ENCODE measurements around the gene RFX4.
"Not testable (repeated sequence)": the region's sequence is repeated elsewhere in the genome, so short reads cannot be mapped to it uniquely, and the experiment has no call there.

The RFX4 gene

DNA sequence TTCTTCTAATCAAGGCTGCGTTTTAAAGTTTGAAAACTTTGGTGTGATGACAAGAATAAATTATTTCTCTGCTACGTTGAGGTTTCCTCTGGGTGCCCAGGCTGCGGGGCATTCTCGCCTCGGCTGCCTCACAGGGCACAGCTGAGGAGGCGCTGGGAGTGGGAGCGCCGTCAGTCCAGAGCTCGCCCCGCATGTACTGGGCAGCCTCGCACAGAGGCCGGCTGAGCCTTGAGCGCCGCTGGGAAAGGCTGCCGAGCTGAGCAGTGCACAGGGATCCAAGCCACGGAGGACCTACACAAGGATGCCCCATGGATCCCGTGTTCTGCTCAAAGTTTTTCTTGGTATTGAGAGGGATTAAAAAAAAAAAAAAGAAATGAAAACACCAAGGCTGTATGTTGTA is 11.6 kb downstream of the RFX4 start:
- no peak for DNase-seq

DNA sequence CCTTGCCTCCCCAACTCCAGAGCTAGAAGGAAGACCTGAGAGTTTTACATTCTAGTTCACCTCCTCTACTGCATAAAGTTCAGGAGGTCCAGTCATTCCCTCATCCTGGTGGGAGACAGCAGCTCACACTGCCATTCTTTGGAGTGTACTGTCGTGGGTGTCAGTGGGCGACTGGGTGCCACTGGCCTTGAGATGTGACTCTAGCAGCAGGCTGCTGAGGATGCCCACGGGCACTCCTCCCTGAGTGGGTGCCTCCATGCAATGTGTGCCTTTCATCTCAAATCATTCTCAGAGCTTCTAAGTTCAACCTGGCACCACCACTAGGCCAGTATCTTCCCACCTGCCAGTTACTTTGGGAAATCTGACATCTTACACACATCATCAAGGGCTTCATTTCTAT is 12.5 kb downstream of the RFX4 start:
- no peak for DNase-seq

DNA sequence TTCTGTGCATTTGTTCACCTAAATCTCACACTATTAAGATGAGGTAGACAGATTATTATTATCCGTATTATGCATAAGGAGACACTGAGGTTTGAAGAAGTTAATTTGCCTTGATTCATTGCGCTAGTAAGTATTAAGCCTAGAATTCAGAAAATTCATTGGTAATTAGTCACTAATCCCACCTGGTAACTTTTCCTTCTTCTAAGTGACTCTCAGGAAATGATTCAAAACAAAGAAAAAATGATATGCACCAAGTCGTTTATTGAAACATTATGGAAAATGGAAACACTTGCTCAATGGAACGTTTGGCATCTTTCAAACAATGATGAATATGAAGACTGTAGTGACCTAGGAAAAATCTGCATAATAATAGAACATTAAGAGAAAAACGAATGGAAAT is 15.2 kb downstream of the RFX4 start:
- DNase-seq: no peak

DNA sequence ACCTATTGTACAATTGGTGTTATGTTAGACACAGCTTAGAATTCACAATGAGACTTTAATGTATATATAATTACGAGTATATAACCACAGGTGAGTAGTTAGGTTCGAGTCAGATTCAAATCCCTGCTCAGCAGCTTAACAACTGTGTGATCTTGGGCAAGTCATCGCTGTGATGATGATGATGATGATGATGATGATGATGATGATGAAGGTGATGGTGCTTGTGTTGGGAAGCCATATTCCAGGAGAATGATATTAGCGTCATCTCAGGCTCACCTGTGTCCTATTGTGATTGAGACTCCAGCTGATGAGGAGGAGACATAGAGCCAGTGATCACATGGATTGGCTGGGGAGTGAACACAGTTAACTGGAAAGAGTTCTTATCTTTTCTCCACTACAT is 16.5 kb downstream of the RFX4 start:
- DNase-seq: no peak

DNA sequence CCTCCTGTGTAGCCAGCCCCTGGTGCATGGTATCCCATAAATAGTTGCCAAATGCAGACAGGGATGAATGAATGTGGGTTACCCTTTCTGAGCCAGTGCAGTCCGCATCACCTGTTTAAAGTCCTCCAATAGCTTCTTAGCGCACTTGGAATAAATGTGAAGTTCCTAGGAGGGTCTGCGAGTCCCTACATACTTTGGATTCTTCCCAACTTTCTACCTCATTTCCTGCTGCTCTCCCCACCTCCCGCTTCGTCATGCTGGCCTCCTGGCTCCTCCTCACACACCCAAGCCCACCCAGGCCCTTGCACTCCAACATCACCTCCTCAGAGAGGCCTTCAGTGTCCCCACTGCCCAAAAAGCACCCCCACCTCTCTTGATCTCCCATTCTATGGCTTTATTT is 17.7 kb downstream of the RFX4 start:
- DNase-seq: no peak

DNA sequence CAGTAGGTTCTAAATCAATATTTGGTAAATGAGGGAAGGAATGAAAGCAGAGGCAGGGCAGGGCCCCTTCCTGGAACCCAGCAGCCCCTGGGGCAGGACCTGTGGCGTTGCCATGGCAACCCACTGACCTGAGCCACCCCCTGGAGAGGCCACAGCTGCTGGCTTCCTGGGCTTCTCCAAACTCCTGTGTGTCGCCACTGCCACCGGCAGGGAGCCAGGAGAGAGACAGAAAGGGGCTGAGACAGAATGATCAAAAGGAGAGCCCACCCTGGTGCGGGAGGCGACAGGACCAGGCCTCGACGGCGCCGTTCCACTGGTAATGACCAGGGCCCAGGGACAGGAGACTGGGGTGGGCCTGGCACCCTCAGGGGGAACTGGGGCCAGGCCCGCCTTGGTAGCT is 18.2 kb downstream of the RFX4 start:
- DNase-seq: no peak

DNA sequence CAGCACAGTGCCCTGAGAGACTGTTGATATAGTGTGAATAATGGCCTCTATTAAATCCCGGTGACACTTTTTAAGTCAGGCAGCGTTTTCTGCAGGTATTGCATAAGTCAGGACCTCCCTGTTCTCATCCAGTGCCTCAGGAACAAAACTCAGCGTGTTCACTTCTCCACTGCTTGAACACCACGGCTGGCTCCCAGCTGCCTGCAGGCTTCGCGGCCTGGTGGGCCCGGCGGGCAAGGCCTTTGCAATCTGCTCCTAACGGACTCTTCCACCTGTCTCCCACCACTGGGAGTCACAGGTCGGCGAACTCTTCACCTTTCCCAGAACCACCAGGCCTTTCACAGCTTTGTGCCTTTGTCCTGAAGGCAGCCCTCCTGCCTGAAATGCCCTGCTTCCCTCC is 18.7 kb downstream of the RFX4 start:
- DNase-seq: no peak

DNA sequence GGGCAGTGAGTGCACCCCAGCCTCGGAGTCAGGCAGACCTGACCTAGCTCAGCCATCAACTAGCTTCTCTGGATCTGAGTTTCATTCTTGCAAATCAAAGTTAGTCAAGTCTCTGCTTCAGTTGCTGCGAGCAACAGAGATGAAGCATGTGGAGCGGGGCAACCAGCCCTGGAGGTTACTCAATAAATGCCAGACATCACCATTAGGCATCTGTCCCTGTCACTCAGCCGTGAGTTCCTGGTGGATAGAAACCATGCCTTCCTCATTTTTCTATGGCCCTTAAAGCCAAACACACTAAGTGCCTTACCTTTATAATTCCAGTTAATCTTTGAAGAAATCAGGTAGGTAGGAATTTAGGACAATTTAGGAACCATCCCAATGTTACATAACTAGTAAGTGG is 19.3 kb downstream of the RFX4 start:
- DNase-seq: no peak

DNA sequence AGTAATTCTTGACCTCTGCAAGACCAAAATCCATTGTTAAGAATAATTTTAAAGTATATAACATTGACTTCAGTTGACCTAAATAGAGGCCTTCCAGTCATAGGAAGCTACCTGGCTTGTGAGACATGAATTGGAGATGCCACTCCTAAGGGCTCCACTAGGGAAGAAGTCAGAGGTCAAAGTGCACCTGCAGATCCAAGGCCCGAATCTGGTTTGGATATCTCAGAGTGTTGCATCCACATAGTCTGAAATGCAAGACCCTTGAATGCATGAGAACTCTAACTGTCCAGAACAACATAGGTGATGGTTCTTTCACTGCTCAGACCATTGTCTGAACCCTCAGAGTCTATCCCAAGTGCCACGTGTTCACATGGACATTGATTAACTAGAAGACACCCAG is 22.4 kb downstream of the RFX4 start:
- no peak for DNase-seq

DNA sequence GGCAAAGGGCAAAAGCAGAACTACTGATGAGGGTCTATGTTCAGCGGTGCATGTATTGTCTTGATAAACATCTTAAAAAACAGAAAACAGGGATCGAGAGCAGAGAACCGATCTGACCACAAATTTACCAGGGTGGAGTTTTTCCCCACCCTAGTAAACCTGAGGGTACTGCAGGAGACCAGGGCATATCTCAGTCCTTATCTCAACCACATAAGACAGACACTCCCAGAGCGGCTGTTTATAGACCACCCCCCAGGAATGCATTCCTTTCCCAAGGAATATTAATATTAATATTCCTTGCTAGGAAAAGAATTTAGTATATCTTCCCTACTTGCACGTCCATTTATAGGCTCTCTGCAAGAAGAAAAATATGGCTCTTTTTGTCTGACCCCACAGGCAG is 37.8 kb downstream of the RFX4 start:
- DNase-seq: not testable (repeated sequence)

DNA sequence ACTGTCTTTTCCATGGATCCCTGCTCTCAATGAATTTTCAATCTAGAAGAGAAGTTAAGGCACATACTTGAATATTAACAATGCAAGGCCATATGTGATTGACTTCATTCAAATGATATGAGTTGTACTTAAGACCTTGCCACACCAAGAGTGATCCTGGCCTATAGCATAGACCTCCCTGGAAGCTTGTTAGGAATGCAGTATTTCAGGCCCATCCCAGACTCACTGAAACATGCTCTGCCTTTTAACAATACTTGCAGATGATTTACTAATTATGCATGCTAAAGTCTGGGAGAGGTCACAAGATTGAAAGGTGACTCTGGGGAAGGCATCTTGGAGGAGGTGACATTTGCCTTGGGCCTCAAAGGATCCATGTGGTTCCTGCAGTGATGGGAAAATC is 43.2 kb downstream of the RFX4 start:
- no peak for DNase-seq

DNA sequence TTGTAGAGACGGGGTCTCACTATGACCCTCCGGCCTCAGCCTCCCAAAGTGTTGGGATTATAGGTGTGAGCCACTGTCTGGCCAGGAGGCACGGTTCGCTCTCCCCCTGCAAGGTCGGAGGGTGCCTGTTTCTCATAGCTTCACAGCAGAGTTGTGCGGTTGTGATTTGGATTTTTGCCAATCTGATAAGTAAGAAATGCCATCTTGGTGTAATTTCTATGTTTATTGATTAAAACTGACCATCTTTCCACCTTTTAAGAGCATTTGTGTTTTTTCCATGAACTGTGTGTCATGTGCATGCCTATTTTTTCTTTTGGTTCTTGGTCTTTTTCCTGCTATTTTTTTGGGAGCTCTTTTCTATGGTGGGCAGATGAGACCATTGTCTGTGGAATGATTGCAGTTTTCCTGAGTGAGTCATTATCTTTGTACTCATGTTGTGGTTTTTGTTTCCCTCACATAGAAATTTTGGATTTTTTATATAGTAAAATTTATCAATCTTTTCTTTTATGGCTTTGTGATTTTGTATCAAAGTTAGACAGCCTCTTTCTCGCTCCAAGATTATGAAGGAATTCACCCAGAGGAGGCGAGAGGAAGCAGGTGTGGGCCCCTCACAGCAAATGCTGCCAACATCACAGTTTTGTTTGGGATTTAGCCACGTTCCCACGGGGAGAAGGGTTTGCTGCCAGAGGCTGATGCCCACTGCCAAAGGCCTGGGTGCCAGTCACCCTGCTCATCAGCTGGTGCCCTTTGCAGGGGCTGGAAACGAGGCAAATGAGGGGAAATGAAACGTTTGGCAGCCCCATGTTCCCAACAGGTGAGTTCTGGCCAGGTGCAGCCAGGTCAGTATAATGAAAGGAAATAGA is 47.2 kb downstream of the RFX4 start:
- no peak for DNase-seq

DNA sequence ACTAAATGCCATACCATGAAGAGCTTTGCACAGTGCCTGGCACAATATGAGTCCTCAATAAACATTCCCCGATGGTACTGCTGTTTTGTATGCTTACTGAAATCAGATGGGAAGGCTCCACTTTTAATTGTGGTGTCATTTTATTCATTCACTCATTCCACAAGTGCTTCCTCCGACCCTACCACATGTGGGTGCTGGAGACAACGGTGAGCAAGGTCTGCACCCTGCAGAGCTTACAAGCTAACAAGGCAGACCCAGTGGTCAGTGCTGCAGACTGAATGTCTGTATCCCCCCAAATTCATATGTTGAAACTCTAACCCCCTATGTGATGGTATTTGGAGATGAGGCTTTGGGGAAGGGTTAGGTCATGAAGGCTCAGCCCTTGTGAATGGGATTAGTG is 48.3 kb downstream of the RFX4 start:
- DNase-seq: no peak

DNA sequence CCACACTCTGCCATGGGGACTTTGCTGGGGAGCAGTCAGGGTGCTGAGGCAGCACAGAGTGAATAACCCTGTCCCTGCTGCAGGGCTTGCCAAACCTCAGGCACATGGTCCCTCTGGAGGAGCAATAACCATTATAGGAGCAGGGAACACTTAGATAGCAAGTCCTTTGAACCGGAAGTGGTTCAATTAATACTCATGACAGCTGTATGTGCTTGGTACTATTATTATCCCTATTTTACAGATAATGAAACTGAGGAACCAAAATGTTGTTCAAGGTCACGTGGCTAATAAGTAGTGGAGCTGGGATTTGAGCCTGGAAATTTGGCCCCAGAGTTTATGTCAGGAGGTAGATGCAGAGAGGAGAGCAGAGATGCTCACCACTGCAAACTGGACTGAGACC is 49.0 kb downstream of the RFX4 start:
- DNase-seq: no peak

DNA sequence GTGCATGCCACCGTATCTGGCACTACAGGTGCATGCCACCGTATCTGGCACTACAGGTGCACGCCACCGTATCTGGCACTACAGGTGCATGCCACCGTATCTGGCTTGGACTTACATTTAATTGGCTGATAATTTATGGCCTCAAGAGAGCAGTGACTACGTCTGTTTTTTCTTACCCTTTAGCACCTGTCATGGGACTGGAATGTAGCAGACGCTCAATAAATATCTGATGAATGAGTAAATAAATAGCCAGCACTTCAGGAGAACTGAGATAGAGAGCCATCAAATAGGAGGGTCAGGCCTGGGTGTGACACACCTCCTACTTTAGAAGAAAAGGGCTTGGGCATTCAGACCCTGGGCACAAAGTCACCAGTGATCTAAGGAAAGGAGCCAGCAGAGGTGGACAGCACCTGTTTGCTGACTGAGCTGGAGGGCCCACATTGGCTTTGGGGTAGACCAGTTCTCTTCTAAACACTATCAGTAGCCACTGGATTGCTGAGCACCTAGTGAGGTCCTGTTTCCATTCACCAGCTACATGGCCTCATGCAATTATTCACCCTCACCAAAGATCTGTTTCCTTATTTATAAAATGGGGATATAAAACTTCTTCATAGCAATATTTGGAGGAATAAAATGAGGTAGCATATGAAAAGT is 50.1 kb downstream of the RFX4 start:
- no peak for DNase-seq

DNA sequence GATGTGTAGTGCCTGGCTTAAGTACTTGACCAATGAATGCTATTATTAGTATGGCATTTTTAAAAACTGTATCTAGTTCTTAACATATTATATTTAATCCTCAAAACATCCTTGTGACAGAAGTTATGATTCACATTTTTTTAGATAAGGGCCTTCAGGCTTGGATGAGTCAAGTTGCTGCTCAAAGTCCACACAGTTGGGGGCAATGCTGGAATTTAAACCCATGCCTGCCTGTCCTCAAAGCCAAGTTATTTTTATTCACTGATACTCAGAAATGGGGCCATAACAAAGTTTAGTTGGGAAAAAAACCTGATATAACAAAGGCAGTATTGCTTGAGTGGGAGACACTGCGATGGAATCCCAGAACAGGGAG is 50.6 kb downstream of the RFX4 start:
- DNase-seq: no peak

DNA sequence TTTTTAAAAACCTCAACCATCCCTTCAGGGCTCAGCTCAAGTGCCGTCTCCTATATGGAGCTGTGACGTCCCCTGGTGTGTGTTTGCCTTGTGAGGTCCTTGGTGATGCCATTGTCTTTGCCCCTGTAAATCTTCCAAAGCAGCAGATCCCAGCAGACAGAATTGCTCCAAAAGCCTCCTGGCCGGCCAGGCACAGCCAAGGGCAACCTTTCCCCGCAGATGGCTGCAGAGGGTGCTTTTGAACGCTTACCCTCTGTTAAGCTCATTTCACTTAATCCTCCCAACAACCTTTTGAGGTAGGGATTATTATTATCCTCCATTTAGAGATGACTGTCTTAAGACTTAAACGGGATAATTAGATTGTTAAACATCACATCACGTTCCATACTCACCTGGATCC is 51.4 kb downstream of the RFX4 start:
- DNase-seq: no peak

DNA sequence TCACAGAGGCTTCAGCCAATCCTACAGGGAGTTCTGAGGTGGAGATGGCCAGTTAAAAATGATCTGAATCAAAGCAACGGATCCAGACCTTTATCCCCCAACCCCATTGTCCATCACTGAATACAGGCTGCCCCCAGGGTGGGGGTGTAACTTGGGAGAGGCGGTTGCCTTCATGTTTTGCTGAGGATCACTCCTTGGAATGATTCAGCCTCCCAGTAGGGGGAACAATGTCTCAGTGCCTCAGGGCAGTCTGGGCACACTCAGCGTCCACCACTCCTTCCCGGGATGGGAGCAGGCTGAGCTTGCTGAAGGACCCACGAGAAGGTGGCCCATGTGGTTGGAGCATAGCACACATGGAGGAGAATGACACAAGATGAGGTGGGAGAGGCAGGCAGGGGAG is 60.2 kb downstream of the RFX4 start:
- no peak for DNase-seq

DNA sequence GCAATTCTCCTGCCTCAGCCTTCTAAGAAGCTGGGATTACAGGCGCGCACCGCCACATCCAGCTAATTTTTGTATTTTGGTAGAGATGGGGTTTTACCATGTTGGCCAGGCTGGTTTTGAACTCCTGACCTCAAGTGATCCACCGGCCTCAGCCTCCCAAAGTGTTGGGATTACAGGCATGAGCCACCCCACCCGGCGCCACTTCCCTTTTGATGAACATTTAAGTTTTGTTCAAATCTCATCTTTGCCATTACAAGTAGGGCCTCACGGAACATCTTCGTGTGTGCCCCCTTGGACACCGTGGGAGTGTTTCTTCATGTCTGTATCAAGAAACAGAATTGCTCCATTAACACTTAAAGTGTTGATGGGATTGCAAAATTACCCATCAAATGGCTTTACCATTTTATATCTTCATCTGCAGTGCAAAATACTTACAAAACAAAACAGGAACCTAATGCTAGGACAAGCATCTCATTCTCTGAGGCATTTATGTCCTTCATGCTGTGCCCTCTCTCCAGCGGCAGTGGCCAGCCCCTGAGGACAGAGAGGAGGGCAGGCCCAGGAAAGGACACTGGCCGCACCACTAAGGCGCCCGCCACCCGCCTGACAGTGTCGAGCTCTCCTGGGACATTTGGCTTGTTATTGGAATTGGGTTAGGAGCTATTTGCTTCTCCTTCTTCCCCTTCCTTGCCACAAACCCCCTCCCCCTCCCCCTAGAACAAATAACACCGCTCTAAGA is 61.7 kb downstream of the RFX4 start:
- no peak for DNase-seq

DNA sequence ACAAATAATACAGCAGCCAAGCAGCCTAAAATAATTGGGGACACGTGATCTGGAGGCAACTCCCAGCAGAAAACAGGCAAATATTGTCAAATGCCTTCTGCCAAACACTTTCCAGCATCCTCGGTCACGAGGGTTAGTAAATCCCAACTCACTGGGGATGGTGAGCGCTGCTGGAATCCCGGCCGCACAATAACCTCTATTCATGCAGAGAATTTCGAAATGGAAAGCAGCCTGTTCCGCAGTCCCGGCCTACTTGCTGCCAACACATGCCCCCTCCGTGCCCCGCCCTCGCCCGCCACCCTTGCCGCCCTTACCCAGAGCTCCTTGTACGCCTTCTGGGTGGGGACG is 62.2 kb downstream of the RFX4 start:
- DNase-seq: peak; percentile 60

DNA sequence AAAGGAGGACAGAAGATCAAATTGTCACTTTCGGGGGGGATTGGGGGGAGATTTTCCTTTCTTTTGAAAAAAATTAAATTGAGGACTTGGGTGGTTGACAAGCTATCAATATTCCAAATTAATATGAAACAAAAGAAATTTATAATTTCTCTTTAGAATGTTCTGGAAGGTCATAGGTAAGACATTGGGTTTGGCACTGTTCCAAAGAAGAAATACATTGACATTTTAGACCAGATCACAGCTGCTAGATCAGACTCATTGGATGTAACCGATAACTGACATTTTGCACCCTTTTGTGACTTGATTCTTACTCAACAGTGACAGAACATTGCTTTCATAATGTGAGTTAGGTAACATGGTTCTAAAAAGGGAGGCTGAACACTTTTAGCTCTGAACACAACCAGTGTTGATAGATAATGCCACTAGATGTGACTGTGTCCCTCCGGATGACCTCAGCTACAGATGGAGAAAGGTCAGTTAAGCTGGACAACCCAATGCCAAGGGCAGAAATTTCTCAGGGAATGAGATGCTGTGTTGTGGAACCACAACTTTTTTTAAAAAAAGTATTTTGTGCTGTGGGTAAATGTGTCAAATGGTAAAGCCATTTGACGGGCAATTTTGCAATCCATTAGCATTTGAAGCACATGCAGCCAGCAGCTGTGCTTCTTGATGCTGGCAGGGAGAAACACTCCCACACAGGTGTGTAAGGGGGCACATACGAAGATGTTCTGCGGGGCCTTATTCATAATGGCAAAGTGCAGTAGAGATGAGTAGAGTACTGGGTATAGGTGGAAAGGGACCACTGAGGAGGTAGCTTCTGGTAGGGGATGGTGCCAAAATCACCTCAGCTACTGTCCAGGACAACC is 62.9 kb downstream of the RFX4 start:
- no peak for DNase-seq

DNA sequence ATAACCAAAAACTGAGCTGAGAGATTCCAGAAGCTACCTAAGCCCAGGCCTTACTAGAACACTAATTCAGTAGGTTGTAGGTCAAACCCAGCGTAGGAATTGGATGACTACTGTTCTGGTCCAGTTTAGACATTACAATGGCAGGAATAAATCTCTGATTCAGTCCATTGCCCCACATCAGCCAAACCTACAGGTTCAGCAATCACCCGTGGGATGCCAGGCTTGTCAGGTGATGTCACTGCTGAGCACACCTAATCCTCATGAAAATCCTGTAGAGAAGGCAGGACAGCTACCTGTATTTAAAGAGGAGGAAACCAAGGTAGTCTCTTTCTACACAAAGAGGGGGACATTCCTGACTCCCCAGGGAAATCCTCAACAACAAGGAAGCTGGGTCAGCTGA is 63.7 kb downstream of the RFX4 start:
- no peak for DNase-seq

DNA sequence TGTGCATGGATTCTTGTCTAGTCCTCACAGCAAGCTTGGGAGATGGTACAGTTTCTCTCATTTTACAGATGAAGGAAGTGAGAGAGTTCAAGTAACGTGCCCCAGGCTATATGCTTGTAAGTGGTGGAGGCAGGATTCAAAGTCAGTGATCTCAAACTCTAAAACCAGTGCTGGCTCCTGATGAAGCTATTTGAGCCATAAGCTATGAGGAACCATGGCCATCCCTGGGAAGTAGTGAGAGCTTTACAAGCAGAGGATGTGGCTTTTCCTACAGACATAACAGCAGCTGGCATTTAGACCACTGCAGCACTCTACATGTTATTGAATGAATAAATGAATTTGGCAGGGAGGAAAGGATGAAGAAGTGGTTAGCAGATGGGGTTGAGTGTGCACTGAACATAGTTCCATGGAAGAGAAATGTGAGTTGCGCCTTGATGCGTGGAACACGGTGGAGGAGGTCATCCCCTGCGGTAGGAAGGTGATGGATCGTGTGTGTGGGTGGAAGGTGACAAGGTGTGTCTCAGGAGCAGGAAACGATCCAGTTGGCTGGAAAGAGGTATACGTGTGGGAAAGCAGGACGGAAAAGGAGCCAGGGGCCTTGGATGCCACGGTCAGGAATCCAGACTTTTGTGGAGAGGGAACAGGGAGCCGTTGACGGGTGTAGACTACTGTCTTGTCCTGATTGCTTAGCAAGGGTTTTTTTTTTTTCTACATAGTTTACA is 65.2 kb downstream of the RFX4 start:
- no peak for DNase-seq

Measured in NCI-H2107 (cell line).